Fibroblast of lung (primary cell): ENCODE measurements around the gene FUBP1.

Experiments used
- CTCF ChIP-seq, 2 donors: IDR thresholded peaks in 1 of 2; conservative IDR thresholded peaks in 1 of 2; 1 replicate in 1 of 2; 2 replicates in 1 of 2; pipeline ENCODE4 v1.5.1; 2011 to 2012; ENCODE audit warnings: low read length in 2 of 2, control low read depth in 1 of 2, inconsistent platforms in 1 of 2, low read depth in 1 of 2, mild to moderate bottlenecking in 1 of 2
- EZH2 ChIP-seq: IDR thresholded peaks from 2 replicates; pipeline ENCODE4 v1.5.1; 2012; ENCODE audit warnings: low read length, control low read depth, mild to moderate bottlenecking; ENCODE audit errors: missing control alignments

GRCh38 chr1:77983997-77984355, 5.1 kb upstream of the FUBP1 start:
- TF ChIP-seq CTCF (conservative IDR thresholded peaks at IDR 0.05 in 1 of 2, IDR thresholded peaks at IDR 0.05 in 1 of 2; ENCODE audit: low read depth in 1 of 2, low read length in 2 of 2) (no peak), EZH2 (no peak)
